GM18511 (cell line): ENCODE data around the gene SPRN.
"Not testable (repeated sequence)": the region's sequence is repeated elsewhere in the genome, so short reads cannot be mapped to it uniquely, and the experiment has no call there.

ENCODE experiments used
- ATAC-seq: cut with Tn5 transposase; IDR thresholded peaks from one replicate; pipeline ENCODE4 v1.9.1; 2021; ENCODE audit warnings: mild to moderate bottlenecking, moderate library complexity; ENCODE audit not compliant: unreplicated experiment

The SPRN gene

DNA sequence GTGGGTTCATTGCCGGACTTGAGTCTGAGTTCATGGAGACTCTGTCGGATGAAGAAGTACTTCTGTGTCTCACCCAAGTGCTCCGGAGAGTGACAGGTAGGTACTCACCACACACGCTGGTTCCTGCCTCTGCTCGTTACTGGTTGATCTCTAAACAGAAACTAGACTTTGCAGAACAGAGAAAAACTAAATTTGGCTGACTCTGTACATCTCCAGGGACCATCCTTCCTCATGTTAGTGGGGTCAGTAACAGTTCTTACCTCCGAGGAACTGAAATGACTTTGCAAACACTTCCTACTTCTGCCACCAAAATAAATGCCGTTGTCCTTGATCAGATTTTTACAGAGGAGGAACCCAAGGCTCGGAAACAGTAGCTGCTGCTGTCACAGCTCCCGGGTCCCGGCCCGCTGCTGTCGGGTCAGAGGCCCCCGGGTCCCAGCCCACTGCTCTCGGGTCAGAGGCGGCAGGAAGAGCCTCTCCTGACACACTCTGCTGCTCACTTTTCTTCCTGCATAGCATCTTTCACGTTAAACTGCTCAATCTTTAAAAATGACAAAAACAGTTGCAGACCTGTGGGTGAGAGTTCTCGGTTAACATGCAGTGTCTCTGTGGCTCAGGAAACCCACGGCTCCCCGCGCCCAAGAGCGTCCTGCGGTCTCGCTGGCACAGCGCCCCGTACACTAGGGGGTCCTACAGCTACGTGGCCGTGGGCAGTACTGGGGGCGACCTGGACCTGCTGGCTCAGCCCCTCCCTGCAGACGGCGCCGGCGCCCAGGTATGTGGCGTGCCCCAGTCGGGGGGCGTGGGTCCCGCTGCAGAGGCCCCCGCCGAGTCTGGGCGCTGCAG, 35.2 kb downstream of the SPRN start:
- peak; percentile 85 for ATAC-seq

DNA sequence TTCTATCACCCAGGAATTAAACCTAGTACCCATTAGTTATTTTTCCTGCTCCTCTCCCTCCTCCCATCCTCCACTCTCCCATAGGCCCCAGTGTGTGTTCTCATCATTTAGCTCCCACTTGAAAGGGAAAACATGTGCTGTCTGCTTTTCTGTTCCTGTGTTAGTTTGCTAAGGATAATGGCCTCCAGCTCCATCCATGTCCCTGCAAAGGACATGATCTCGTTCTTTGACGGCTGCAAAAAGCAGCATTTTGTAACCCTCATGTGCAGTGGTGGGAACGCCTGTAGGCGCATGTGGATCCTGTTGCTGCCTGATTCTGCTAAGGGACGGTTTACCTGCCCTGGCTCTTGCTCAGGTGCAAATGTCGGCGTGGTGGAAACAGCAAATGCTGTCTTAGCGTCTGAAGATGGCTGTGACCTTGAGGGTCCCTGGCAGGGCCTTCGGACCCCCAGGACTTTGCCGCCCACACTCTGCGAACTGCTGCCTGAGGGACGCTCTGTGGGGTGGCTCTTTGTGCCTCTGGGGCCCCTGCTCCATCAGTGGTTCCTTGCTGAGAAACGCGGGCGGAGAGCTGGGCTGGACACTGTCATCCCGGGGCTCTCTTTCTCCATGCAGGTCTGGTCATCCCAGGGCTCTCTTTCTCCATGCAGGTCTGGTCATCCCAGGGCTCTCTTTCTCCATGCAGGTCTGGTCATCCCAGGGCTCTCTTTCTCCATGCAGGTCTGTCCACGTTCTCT, 36.0 kb downstream of the SPRN start:
- no peak for ATAC-seq

DNA sequence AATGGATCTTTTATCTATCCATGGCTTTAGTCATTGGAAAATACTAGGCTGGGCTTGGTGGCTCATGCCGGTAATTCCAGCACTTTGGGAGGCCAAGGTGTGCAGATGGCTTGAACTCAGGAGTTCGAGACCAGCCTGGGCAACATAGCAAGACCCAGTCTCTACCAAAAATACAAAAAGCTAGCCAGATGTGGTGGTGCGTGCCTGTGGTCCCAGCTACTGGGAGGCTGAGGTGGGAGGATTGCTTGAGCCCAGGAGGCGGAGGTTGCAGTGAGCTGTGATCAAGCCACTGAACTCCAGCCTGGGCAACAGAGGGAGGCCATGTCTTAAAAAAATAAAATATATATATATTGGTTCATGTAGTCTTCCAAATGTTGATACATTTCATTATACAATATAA, 37.5 kb downstream of the SPRN start:
- ATAC-seq: not testable (repeated sequence)

DNA sequence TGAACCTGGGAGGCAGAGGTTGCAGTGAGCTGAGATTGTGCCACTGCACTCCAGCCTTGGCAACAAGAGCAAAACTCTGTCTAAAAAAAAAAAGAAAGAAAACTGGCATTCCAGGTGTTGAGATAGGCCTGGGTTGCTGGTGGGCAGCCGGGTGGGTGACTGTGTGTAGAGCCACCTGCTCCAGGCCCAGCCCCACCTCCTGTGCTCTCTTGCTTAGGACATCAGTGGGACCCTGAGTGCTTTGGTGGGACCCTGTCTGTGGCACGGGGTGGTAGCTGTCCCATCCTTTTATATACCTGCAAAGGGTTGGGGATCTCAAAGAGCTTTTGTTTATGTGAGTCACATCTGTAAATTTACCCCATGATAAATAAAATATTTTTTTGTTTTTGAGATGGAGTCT, 39.2 kb downstream of the SPRN start:
- no peak for ATAC-seq

DNA sequence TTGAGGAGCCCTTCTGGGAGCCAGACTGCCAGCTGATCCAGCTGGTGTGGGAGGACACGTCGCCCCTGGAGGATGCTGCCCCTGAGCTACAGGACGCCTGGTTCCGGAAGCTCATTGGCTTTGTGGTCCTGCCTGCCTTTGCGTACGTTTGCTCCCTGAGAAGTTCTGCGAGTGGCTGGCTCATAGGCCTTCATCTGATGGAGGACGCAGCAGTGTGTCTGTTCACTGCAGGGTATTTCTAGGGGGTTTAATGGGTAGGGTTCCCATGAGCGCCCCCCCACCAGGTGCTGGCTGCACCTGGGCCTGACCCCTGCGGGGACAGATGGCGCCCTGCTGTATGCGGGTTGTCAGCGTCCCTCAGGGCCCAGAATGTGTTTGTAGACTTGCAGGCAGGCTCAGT, 40.4 kb downstream of the SPRN start:
- no peak for ATAC-seq

DNA sequence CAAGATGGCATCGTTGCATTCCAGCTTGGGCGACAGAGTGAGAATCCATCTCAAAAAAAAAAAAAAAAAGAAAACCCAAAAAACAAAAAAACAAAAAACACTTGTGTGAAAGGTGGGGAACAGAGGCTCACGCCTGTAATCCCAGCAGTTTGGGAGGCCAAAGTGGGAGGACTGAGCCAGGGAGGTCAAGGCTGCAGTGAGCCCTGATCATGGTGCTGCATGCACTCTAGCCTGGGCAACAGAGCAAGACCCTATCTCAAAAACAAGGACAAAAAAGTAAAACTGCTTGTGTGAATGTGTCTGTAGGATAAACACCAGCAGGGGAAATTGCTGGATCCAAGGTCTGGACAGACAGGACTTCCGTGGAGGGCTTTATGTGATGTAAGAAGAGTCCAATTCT, 40.9 kb downstream of the SPRN start:
- ATAC-seq: no peak

DNA sequence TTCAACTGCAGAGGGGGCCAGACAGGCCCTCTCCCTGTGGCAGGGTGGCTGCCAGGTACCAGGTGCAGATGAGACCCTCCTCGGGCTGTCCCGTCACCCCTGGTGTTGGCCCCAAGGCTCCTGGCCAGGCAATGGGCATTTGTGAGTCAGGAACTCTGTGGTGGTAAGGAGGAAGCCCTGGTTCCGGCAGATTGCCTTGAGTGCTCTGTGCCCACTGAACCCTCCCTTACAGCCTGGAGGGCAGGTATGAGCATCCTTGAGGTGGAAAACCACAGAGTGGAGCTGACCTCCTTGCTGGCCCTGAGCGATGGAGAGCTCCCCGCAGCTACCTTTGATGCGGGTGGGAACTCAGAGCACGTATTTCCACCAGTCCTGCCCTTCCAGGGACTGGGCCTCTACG, 43.4 kb downstream of the SPRN start:
- ATAC-seq: no peak

DNA sequence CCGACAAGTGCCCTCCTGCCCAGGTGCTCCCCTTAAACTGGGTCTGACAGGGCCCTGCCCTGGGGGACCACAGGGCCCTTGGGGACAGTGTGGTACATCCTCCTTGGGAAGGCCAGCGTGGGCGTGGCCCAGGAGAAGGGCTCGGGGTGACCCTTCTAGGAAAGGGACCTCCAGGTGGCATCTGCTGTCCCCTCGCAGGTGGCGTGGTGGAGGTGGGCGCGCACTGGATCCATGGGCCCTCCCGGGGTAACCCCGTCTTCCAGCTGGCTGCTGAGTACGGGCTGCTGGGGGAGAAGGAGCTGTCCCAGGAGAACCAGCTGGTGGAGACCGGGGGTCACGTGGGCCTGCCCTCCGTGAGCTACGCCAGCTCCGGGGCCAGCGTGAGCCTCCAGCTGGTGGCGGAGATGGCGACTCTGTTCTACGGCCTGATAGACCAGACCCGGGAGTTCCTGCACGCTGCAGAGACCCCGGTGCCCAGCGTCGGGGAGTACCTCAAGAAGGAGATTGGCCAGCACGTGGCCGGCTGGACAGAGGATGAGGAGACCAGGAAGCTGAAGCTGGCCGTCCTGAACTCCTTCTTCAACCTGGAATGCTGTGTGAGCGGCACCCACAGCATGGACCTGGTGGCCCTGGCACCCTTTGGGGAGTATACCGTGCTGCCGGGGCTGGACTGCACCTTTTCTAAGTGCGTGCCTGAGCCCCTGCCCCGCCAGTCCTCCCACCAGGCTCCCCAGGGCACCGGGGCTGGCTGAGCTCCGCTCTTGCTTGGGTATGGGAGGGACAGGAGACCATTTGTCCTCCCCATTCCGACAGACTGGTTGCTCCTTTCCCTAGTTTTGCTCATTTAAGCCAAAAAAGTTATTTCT, 44.4 kb downstream of the SPRN start:
- ATAC-seq: peak; percentile 12

DNA sequence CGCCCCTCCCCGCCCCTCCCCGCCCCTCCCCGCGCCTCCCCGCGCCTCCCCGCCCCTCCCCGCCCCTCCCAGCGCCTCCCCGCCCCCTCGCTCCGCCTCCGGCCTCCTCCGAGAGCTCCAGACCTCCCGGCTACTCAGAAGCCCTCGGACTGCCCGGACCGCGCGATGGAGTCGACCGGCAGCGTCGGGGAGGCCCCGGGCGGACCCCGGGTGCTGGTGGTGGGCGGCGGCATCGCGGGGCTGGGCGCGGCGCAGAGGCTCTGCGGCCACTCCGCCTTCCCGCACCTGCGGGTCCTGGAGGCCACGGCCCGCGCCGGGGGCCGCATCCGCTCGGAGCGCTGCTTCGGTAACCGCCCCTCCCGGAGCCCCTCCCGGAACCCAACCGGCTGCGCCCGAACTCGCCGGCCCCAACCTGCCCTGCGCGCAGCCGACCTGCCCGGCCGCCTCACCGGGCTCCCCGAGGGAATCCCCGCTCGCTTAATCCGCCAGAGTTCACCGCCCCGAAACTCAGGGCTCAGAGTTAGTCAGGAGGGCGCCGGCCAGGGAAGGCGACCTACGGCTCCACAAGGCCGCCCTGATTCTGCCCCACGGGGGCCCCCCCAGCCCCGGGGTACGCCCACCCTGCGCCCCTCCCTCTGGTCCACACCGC, 45.1 kb downstream of the SPRN start, which contains the start of gene PAOX:
Gene PAOX (plus strand): TSS at position 111 of the 649 bp plus-strand sequence. CDS start 55 bp downstream, at position 166.
- ATAC-seq: peak; percentile 57

DNA sequence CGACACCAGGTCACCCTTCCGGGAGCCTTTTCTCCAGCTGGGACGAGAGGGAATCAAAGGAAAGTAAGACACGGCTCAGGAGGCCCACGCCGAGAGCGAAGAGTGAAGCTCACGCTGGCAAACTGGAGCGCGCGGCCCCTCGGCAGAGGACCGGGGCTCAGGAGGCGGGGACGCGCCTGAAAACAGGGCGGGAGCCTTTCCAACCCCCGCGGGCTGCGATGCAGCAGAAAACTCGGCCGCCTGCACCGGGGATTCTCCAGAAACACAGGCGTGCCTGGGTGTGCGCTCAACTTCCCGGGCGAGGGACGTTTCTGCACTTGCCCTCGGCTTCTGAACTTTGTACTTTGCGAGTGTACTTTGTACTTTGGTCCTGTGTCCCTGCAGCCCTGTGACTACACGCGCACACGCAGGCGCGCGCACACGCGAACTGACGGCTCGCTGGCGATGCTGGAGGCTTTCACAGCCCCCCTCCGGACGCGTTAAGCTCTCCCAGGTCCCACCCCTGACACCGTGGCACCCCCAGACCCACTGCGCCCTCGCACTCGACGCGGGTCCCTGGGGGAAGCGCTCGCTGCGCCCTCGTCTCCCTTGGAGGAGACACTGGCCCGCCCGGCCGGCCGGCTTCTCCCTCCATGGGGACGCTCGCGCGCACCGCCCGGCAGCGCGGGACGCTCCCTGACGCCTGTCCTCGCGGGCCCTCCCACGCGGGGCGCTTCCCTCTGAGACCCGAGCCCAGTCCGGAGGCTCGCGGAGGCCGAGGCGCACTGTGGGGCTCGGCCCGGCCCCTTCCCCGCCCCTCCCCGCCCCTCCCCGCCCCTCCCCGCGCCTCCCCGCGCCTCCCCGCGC, 46.0 kb downstream of the SPRN start:
- peak; percentile 49 for ATAC-seq

DNA sequence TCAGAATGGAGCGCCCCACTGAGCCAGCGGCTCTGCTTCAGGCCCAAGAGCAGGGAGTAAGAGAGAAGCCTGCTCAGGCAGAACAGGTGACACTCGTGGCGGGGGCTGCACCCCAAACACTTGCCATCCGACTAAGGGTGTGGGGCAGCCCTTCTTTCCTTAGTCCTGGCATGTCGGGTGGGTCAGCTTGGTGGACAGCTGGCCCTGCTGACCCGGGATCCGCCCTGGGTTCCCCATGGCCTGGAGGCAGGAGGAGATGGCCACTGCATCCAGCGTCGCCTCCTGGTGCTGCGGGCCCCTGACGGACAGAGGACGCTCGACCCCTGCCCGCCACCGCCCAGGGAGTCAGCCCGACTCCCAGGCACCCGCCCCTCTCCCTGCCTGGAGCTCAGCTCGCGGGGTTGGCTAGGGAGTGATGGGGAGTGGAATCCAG, 46.6 kb downstream of the SPRN start:
- no peak for ATAC-seq

DNA sequence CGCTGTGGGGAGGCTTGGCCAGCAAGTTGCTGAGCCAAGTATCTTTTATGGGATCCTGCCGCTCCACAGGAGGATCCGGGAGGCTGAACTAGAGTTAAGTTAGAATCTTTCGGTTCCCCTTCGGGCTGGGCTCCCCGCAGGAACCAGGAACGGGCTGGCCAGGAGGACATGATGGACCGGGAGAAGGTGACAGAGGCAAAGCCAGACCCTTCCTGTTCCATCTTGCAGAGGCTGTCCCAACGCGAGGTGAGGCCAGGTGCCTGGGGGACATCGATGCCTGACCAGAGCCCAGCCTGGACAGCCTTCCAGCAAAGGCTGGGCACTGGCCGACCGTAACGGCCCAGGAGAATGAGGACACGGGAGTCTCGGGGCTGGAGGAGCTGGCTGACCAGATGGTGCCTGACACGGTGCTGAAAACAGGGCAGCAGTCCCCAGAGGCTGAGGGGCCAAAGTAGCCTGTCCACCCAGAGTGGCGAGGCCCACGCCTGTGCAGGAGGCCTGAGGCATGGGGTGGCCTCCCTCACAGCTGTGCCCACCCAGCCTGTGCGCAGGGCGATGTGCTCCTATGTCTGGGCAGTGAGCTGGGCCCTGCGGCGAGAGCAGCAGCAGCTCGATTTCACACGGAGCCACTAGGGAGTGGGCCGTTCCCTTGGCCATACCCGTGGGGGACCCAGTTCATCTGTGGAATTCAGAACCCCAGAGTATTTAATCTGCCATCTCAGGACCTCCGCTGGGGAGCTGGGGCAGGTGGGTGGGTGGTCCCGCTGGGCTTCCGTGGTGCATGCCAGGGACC, 47.2 kb downstream of the SPRN start:
- ATAC-seq: no peak

DNA sequence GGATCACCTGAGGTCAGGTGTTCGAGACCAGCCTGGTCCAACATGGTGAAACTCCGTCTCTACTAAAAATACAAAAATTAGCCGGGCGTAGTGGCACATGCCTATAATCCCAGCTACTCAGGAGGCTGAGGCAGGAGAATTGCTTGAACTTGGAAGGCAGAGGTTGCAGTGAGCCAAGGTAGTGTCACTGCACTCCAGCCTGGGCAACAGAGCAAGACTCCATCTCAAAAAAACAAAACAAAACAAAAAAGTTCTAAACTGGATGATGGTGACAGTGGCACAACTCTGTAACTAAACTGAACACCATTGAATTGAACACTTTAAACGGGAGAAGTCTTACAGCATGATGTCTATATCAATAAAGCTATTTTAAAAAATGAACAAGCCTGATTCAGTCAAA, 48.2 kb downstream of the SPRN start:
- ATAC-seq: not testable (repeated sequence)

DNA sequence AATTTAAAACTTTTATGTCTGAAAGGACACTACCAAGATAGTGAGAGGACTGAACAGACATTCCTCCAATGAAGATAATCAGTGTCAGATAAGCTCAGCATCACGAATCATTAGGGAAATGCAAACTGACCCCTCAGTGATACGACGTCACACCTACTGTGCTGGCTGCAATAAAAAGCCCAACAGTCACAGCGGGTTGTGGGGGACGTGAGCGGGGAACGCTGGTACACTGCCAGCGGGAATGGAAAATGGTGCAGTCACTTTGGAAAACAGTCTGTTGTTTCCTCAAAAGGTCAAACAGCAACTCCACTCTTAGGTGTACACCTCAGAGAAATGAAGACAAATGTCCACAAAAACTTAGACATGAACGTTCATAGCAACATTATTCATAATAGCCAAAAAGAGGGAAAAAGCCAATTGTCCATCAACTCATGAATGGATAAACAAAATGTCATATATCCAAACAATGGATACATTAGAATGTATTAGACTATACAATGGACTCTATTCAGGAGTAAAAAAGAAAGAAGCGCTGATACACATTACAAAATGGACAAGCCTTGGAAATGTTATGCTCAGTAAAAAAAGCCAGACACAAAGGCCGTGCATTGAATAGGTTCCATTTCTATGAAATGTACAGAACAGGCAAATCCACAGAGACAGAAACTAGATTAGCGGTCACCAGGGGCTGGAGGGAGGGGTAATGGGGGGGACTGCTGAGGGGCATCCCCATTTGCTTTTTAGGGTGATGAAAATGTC, 48.9 kb downstream of the SPRN start:
- ATAC-seq: no peak

DNA sequence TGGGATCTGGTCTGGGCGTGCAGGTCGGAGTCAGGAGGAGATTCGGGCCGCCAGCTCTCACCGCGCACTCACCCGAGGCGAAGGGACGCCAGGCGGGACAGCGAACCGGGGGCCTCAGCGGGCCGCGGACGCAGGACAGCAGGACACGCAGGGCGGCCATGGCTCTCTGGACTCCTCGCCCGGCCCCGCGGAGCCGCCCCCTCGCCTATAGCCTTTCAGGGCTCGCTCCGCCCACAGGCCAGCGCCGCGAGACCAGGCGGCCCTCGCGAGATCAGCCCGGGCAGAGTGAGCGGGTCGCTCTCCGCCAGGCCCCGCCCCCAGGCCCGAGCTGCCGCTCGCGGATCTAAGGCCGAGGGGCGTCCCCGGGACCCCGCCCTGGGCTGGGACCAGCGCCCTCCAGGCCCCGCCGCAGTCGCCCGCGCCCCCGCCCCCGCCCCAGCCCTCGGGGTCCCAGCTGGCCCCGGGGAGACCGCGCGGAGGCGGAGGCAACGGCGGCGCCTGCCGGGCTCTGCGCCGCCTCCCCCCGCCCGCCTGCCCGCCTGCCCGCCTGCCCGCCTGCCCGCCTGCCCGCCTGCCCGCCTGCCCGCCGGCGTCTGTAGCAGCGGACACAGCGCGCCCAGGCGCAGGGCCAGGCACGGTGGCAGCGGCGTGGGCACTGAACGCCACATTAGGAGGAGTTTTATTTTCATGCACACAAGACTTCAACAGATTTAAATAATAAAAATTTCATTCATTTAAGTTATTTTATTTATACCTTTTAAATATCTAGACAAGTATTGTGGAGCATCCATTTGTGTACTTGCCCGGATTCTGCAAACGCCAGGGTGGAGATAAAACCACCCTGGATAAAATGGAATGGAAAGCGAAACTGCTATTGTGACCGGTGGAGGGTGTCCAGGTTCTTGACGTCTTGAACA, 51.0 kb downstream of the SPRN start, which contains the start of gene ECHS1:
Gene ECHS1 (minus strand): TSS at position 181 of the 917 bp plus-strand sequence. CDS start 21 bp downstream, at position 160.
- ATAC-seq: peak; percentile 95

DNA sequence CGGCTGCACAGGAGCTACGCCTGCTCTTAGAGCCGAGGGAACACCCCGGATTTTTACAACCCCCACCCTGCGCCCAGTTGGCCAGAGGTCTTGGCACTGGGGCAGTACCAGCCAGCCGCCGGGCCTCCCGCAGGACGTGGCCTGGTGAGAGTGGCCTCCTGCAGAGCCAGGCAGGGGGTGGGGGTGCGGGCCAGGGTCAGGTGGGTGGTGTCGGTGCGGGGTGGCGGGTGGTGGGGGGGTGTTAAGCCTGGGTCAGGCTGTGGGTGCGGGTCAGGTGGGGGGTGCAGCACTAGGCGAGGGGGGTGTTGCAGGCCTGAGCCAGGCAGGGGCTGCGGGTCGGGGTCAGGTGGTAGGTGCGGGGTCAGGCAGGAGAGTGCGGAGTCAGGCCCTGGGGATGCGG, 51.9 kb downstream of the SPRN start:
- ATAC-seq: no peak
